Tibial artery (tissue), 4 donors: Measurements from ENCODE around the gene BAIAP2L1.
A peak's percentile ranks its signal among the peaks of the same experiment; 100 is the strongest.

ENCODE experiments used
- DNase-seq, 2 donors: peaks; one replicate each; pipeline ENCODE4 v3.0.0-alpha.2; 2019
- H3K27ac ChIP-seq, 2 donors: fragments of 200-600 bp; sonication (generic) in 1 of 2; 1 replicate in 1 of 2; 2 replicates in 1 of 2; pipeline ENCODE4 v1.5.1; 2018 to 2019; ENCODE audit warnings: mild to moderate bottlenecking in 1 of 2
- H3K27me3 ChIP-seq, 2 donors: fragments of 200-600 bp; sonication (generic) in 1 of 2; one replicate each; pipeline versions ENCODE4 v1.5.1 to v1.6.0; 2016 to 2019
- H3K36me3 ChIP-seq, 3 donors: fragments of 200-600 bp; sonication (generic) in 2 of 3; one replicate each; pipeline ENCODE4 v1.5.1; 2016 to 2019; ENCODE audit warnings: mild to moderate bottlenecking in 2 of 3
- H3K4me1 ChIP-seq, 4 donors: fragments of 200-600 bp; sonication (generic) in 2 of 4; 1 replicate in 3 of 4; 2 replicates in 1 of 4; pipeline ENCODE4 v1.5.1; 2016 to 2019
- H3K4me3 ChIP-seq, 2 donors: fragments of 200-600 bp; sonication (generic) in 1 of 2; 1 replicate in 1 of 2; 2 replicates in 1 of 2; pipeline ENCODE4 v1.5.1; 2018 to 2019; ENCODE audit warnings: mild to moderate bottlenecking in 2 of 2
- H3K9me3 ChIP-seq, 3 donors: fragments of 200-600 bp; sonication (generic) in 1 of 3; one replicate each; pipeline ENCODE4 v1.5.1; 2016 to 2019
- CTCF ChIP-seq, 2 experiments: fragments of 200-600 bp in 1 of 2; fragments of 450-650 bp in 1 of 2; IDR thresholded peaks; one replicate each; pipeline ENCODE4 v1.5.1; 2017 to 2019; ENCODE audit warnings: antibody characterized with exemption in 2 of 2, mild to moderate bottlenecking in 1 of 2, moderate library complexity in 1 of 2
- intact Hi-C: fragments of 100-400 bp; cut with DNase I; formaldehyde crosslinking; loops from one replicate; pipeline ENCODE4 v1.15.0; 2023; ENCODE audit warnings: low total_unique reads

Gene BAIAP2L1

GRCh38 chr7:98251231-98251600 lies 149.7 kb downstream of the BAIAP2L1 start:
- TF ChIP-seq CTCF (IDR thresholded peaks at IDR 0.05): no peak
- intact Hi-C loops: no loop called here
- no peaks in the 10 kb centered on the region for H3K9me3 ChIP-seq
- DNase-seq: no peak
- H3K4me3 ChIP-seq: peak overlapping the region; percentile 79 to 87
- peaks cover 0 to 27% (median 21%) of the 10 kb centered on the region in 4 donors for H3K4me1 ChIP-seq
- H3K36me3 ChIP-seq: peaks cover 0 to 4% (median 0%) of the 10 kb centered on the region in 3 donors
- H3K27ac ChIP-seq: peak overlapping the region in 1 of 2 donors; percentile 79
- no peaks in the 10 kb centered on the region for H3K27me3 ChIP-seq

- Histone ChIP-seq H3K9me3 (no peaks in the 10 kb centered on the region), H3K4me1 (peaks cover 0 to 27% (median 21%) of the 10 kb centered on the region in 4 donors), H3K27ac (no peak overlapping the region), H3K27me3 (no peaks in the 10 kb centered on the region), H3K4me3 (peak overlapping the region in 1 of 2 donors; percentile 79), H3K36me3 (peaks cover 0 to 6% (median 2%) of the 10 kb centered on the region in 3 donors)
- intact Hi-C loops: no loop called here
- TF ChIP-seq CTCF (IDR thresholded peaks at IDR 0.05): no peak
- no peak for DNase-seq
These were observed 150.1 kb downstream of the BAIAP2L1 start for GRCh38 chr7:98250789-98251188.

- H3K27ac ChIP-seq: no peak overlapping the region
- H3K36me3 ChIP-seq: peaks cover 0 to 23% (median 10%) of the 10 kb centered on the region in 3 donors
- no peak for DNase-seq
- H3K4me1 ChIP-seq: peaks cover 0 to 27% (median 21%) of the 10 kb centered on the region in 4 donors
- H3K27me3 ChIP-seq: no peaks in the 10 kb centered on the region
- H3K9me3 ChIP-seq: no peaks in the 10 kb centered on the region
- no peak for TF ChIP-seq CTCF (IDR thresholded peaks at IDR 0.05)
- intact Hi-C loops: no loop called here
- H3K4me3 ChIP-seq: no peak overlapping the region
These were observed 151.8 kb downstream of the BAIAP2L1 start for GRCh38 chr7:98249106-98249505.

- intact Hi-C loops: no loop called here
- no peak overlapping the region for H3K27ac ChIP-seq
- peaks cover 0 to 21% (median 18%) of the 10 kb centered on the region in 4 donors for H3K4me1 ChIP-seq
These were observed 152.7 kb downstream of the BAIAP2L1 start for GRCh38 chr7:98248156-98248555.

GRCh38 chr7:98244871-98245270 lies 156.0 kb downstream of the BAIAP2L1 start:
- Histone ChIP-seq H3K27me3 (no peaks in the 10 kb centered on the region), H3K36me3 (peaks cover 11 to 60% (median 40%) of the 10 kb centered on the region in 3 donors), H3K9me3 (no peaks in the 10 kb centered on the region), H3K4me3 (no peak overlapping the region), H3K4me1 (no peaks in the 10 kb centered on the region), H3K27ac (no peak overlapping the region)
- TF ChIP-seq CTCF (IDR thresholded peaks at IDR 0.05): no peak
- no peak for DNase-seq
- intact Hi-C loops: no loop called here

More at GRCh38 chr7:98248156-98248555, 152.7 kb downstream of the BAIAP2L1 start:
- no peaks in the 10 kb centered on the region for H3K9me3 ChIP-seq
- TF ChIP-seq CTCF (IDR thresholded peaks at IDR 0.05): no peak
- H3K4me3 ChIP-seq: no peak overlapping the region
- no peaks in the 10 kb centered on the region for H3K27me3 ChIP-seq
- DNase-seq: no peak
- H3K36me3 ChIP-seq: peaks cover 0 to 32% (median 20%) of the 10 kb centered on the region in 3 donors

- Histone ChIP-seq H3K27me3 (no peaks in the 10 kb centered on the region), H3K27ac (no peak overlapping the region), H3K9me3 (no peaks in the 10 kb centered on the region), H3K4me3 (no peak overlapping the region), H3K36me3 (peaks cover 27 to 80% (median 58%) of the 10 kb centered on the region in 3 donors), H3K4me1 (no peaks in the 10 kb centered on the region)
- no peak for DNase-seq
- intact Hi-C loops: no loop called here
- no peak for TF ChIP-seq CTCF (IDR thresholded peaks at IDR 0.05)
These were observed 158.0 kb downstream of the BAIAP2L1 start for GRCh38 chr7:98242934-98243333.
